ENCODE results near the gene FRMD5.

- TF ChIP-seq CTCF (IDR thresholded peaks at IDR 0.05) (no peak), POLR2AphosphoS5 (IDR thresholded peaks at IDR 0.05; ENCODE audit: insufficient read depth in 1 of 2, low read depth in 1 of 2) (no peak), POLR2A (IDR thresholded peaks at IDR 0.05) (no peak)
Observed at GRCh38 chr15:44034334-44034733, 160.7 kb downstream of the FRMD5 start.
